Loucy (cell line): Measurements from ENCODE around the gene TAX1BP1.

ENCODE experiments used
- H2AFZ ChIP-seq: fragments of 200-600 bp; sonication (generic); 2 replicates; pipeline ENCODE4 v1.6.0; 2016; ENCODE audit warnings: antibody characterized with exemption, mild to moderate bottlenecking, low read length, moderate library complexity
- H3F3A ChIP-seq: fragments of 200-600 bp; 2 replicates; pipeline ENCODE4 v1.6.0; 2016; ENCODE audit warnings: antibody characterized with exemption, low read depth, mild to moderate bottlenecking
- H3K27me3 ChIP-seq: fragments of 200-600 bp; sonication (generic); 2 replicates; pipeline ENCODE4 v1.6.1; 2014; ENCODE audit warnings: low read length, mild to moderate bottlenecking; ENCODE audit not compliant: insufficient read depth, poor library complexity, severe bottlenecking
- H3K36me3 ChIP-seq: fragments of 200-600 bp; sonication (generic); 2 replicates; pipeline ENCODE4 v1.6.1; 2016; ENCODE audit warnings: low read length; ENCODE audit not compliant: insufficient read depth
- H3K4me1 ChIP-seq: fragments of 200-600 bp; sonication (generic); 2 replicates; pipeline ENCODE4 v1.5.1; 2014; ENCODE audit warnings: low read length, mild to moderate bottlenecking; ENCODE audit not compliant: insufficient read depth, poor library complexity, severe bottlenecking
- H3K4me2 ChIP-seq: fragments of 200-600 bp; sonication (generic); 2 replicates; pipeline ENCODE4 v1.6.0; 2014; ENCODE audit warnings: antibody characterized with exemption, low read length, low read depth, mild to moderate bottlenecking; ENCODE audit not compliant: poor library complexity, severe bottlenecking
- H3K4me3 ChIP-seq: fragments of 200-600 bp; sonication (generic); 2 replicates; pipeline ENCODE4 v1.5.1; 2014; ENCODE audit warnings: low read length, mild to moderate bottlenecking, mixed read lengths; ENCODE audit not compliant: poor library complexity, severe bottlenecking
- H3K79me2 ChIP-seq: fragments of 200-600 bp; sonication (generic); 2 replicates; pipeline ENCODE4 v1.6.1; 2014; ENCODE audit warnings: low read length; ENCODE audit not compliant: insufficient read depth
- H3K9ac ChIP-seq: fragments of 200-600 bp; sonication (generic); 2 replicates; pipeline ENCODE4 v1.6.0; 2014; ENCODE audit warnings: mild to moderate bottlenecking, low read depth, low read length, moderate library complexity; ENCODE audit not compliant: poor library complexity, severe bottlenecking
- H3K9me2 ChIP-seq: fragments of 200-600 bp; sonication (generic); replicated peaks from 2 replicates; pipeline ENCODE4 v1.6.1; 2016; ENCODE audit warnings: low read depth, low read length, mixed read lengths
- H3K9me3 ChIP-seq: fragments of 200-600 bp; sonication (generic); 2 replicates; pipeline ENCODE4 v1.6.1; 2014; ENCODE audit warnings: mild to moderate bottlenecking, antibody characterized with exemption, low read length, low read depth; ENCODE audit not compliant: insufficient read depth
- H4K20me1 ChIP-seq: fragments of 200-600 bp; sonication (generic); 2 replicates; pipeline ENCODE4 v1.6.0; 2014; ENCODE audit warnings: antibody characterized with exemption, low read length, mild to moderate bottlenecking; ENCODE audit not compliant: insufficient read depth, poor library complexity, severe bottlenecking
- CTCF ChIP-seq: fragments of 200-600 bp; sonication (generic); conservative IDR thresholded peaks from 2 replicates; pipeline ENCODE4 v1.5.1; 2014; ENCODE audit warnings: mild to moderate bottlenecking, antibody characterized with exemption, low read length
- EZH2phosphoT487 ChIP-seq: fragments of 200-600 bp; IDR thresholded peaks from 2 replicates; pipeline ENCODE4 v1.6.1; 2018; ENCODE audit warnings: antibody characterized with exemption, mild to moderate bottlenecking, moderate library complexity, borderline replicate concordance

The TAX1BP1 gene

GRCh38 chr7:27788437-27788836 is 48.5 kb downstream of the TAX1BP1 start:
- Histone ChIP-seq H3K9me3 (no peaks in the 10 kb centered on the region), H3K9ac (no peak overlapping the region), H2AFZ (no peak overlapping the region), H3K36me3 (peaks cover 77% of the 10 kb centered on the region), H3F3A (no peaks in the 10 kb centered on the region), H3K4me3 (no peak overlapping the region), H3K4me2 (no peak overlapping the region), H3K79me2 (peaks cover 12% of the 10 kb centered on the region), H3K9me2 (no peaks in the 10 kb centered on the region), H3K27me3 (no peaks in the 10 kb centered on the region), H4K20me1 (peaks cover 5% of the 10 kb centered on the region), H3K4me1 (no peaks in the 10 kb centered on the region)
- no peak for TF ChIP-seq CTCF
- TF ChIP-seq EZH2phosphoT487 = no peak

GRCh38 chr7:27793780-27794179 is 53.8 kb downstream of the TAX1BP1 start:
- Histone ChIP-seq H3K4me2 (no peak overlapping the region), H4K20me1 (no peaks in the 10 kb centered on the region), H3K4me3 (no peak overlapping the region), H3K79me2 (peaks cover 4% of the 10 kb centered on the region), H3K36me3 (peaks cover 84% of the 10 kb centered on the region), H3K9ac (no peak overlapping the region), H3K9me2 (no peaks in the 10 kb centered on the region), H3K27me3 (no peaks in the 10 kb centered on the region), H2AFZ (no peak overlapping the region), H3K9me3 (no peaks in the 10 kb centered on the region), H3F3A (no peaks in the 10 kb centered on the region), H3K4me1 (no peaks in the 10 kb centered on the region)
- TF ChIP-seq EZH2phosphoT487 (no peak), CTCF (no peak)

GRCh38 chr7:27795977-27796376 is 56.0 kb downstream of the TAX1BP1 start:
- Histone ChIP-seq H3K9ac (no peak overlapping the region), H3K4me2 (no peak overlapping the region), H4K20me1 (no peaks in the 10 kb centered on the region), H3K4me3 (no peak overlapping the region), H3K9me3 (no peaks in the 10 kb centered on the region), H3K79me2 (no peaks in the 10 kb centered on the region; the same call in 1 of the 2 replicates), H3K4me1 (no peaks in the 10 kb centered on the region), H2AFZ (no peak overlapping the region), H3K9me2 (no peaks in the 10 kb centered on the region), H3K27me3 (no peaks in the 10 kb centered on the region), H3F3A (no peaks in the 10 kb centered on the region), H3K36me3 (peaks cover 79% of the 10 kb centered on the region)
- no peak for TF ChIP-seq CTCF
